M059J (cell line): ENCODE results near the gene PDE12. TPM values are rescaled to one million over a fixed set of nuclear protein-coding genes. Genes with fewer than 3 reads are reported as not detected.
"Not testable (repeated sequence)": the region's sequence is repeated elsewhere in the genome, so short reads cannot be mapped to it uniquely, and the experiment has no call there.

Source experiments
- DNase-seq: peaks from one replicate; pipeline ENCODE4 v3.0.0-alpha.2; 2012; ENCODE audit warnings: low read depth
- total RNA-seq: library from RNA; depleted of rRNA; stranded (reverse); fragments of >200 nt; shearing (Covaris generic); gene quantifications from 2 replicates; pipeline ENCODE4 v1.2.3, GENCODE V29; 2014; rRNA removed

PDE12 gene
- total RNA-seq, 1 experiment from 2014 or later, result 13.8 TPM

- no peak for DNase-seq
Measured at GRCh38 chr3:57583544-57583943, 27.5 kb downstream of the PDE12 start.

GRCh38 chr3:57586778-57587177 is 30.7 kb downstream of the PDE12 start:
- no peak for DNase-seq

GRCh38 chr3:57587905-57588304 is 31.8 kb downstream of the PDE12 start:
- no peak for DNase-seq

- no peak for DNase-seq
Measured at GRCh38 chr3:57592306-57592705, 36.2 kb downstream of the PDE12 start.

GRCh38 chr3:57594144-57594543 is 38.1 kb downstream of the PDE12 start:
- DNase-seq, result no peak

- DNase-seq, result no peak
Measured at GRCh38 chr3:57594576-57594975, 38.5 kb downstream of the PDE12 start.

- DNase-seq, result peak; percentile 93
Measured at GRCh38 chr3:57596495-57597126, 40.5 kb downstream of the PDE12 start.

- peak; percentile 98 for DNase-seq
Measured at GRCh38 chr3:57597127-57597923, 41.3 kb downstream of the PDE12 start, which contains the start of gene ARF4. Gene ARF4 (minus strand): TSS chr3:57597344. CDS start chr3:57597140, 204 bp downstream.

GRCh38 chr3:57598765-57599360 is 42.8 kb downstream of the PDE12 start:
- no peak for DNase-seq

GRCh38 chr3:57600195-57600594 is 44.1 kb downstream of the PDE12 start:
- DNase-seq, result no peak

GRCh38 chr3:57604971-57605370 is 48.9 kb downstream of the PDE12 start:
- no peak for DNase-seq

GRCh38 chr3:57605683-57606082 is 49.6 kb downstream of the PDE12 start:
- no peak for DNase-seq

GRCh38 chr3:57611870-57612269 is 55.8 kb downstream of the PDE12 start:
- DNase-seq, result not testable (repeated sequence)

- DNase-seq, result no peak
Measured at GRCh38 chr3:57616233-57616632, 60.2 kb downstream of the PDE12 start.

Other genes starting within 250 kb of the PDE12 start
- gene DNAH12, start 11.9 kb upstream of the PDE12 start, total RNA-seq, result 0.02 and 0.47 TPM in 2 replicates
- gene ARF4, start 41.1 kb downstream of the PDE12 start, total RNA-seq, result 538 and 605 TPM in 2 replicates
- 10.0 and 19.2 TPM in 2 replicates for gene DENND6A, start 136.8 kb downstream of the PDE12 start, total RNA-seq
- gene SLMAP, start 200.0 kb downstream of the PDE12 start, total RNA-seq, result 26.1 and 31.2 TPM in 2 replicates